H1 (cell line): ENCODE data around the gene STIM2. TPM values are rescaled to one million over a fixed set of nuclear protein-coding genes. Genes with fewer than 3 reads are reported as not detected.

ENCODE experiments used
- CTCF ChIA-PET: fragments of 300-600 bp; sonication (Branson Sonifier 250); formaldehyde crosslinking; loops from one replicate; lab custom pipeline; 2021; ENCODE audit not compliant: partially characterized antibody; lab: Charles Lee
- POLR2A ChIA-PET: fragments of 300-600 bp; sonication (Branson Sonifier 250); formaldehyde crosslinking; loops from one replicate; lab custom pipeline; 2021; ENCODE audit warnings: inconsistent platforms; ENCODE audit not compliant: partially characterized antibody; lab: Charles Lee
- DNase-seq, 2 experiments: peaks; one replicate each; pipeline versions ENCODE4 v3.0.0 to v3.0.0-alpha.2; 2010 to 2022; ENCODE audit warnings: low spot score in 2 of 2, low read depth in 1 of 2, mixed read lengths in 1 of 2
- FAIRE-seq: peaks from 2 replicates; lab custom pipeline; 2011; peaks lifted over from hg19 to GRCh38; lab: Jason Lieb, UNC
- H2AFZ ChIP-seq: 2 replicates; pipeline ENCODE4 v1.8.1; 2012; ENCODE audit warnings: low read length, inconsistent platforms
- H2AK5ac ChIP-seq: 2 replicates; pipeline ENCODE4 v1.6.1; 2013; ENCODE audit warnings: low read depth, low read length
- H2BK120ac ChIP-seq: replicated peaks from 2 replicates; pipeline ENCODE3; 2013; ENCODE audit warnings: low read depth, low read length, inconsistent platforms
- H2BK12ac ChIP-seq: 2 replicates; pipeline ENCODE4 v1.6.1; 2013; ENCODE audit warnings: low read depth, low read length
- H2BK15ac ChIP-seq: 2 replicates; pipeline ENCODE4 v1.6.1; 2013; ENCODE audit warnings: low read length
- H2BK20ac ChIP-seq: 2 replicates; pipeline ENCODE4 v1.6.1; 2013; ENCODE audit warnings: low read length
- H2BK5ac ChIP-seq: 2 replicates; pipeline ENCODE4 v1.6.1; 2013; ENCODE audit warnings: low read depth, low read length
- H3K14ac ChIP-seq: 2 replicates; pipeline ENCODE4 v1.6.1; 2013; ENCODE audit warnings: inconsistent platforms; ENCODE audit not compliant: insufficient read length
- H3K18ac ChIP-seq: 2 replicates; pipeline ENCODE4 v1.6.1; 2013; ENCODE audit warnings: low read length; ENCODE audit errors: extremely low read depth
- H3K23ac ChIP-seq: 2 replicates; pipeline ENCODE4 v1.6.1; 2013; ENCODE audit warnings: inconsistent platforms; ENCODE audit not compliant: insufficient read length
- H3K23me2 ChIP-seq: 2 replicates; pipeline ENCODE4 v1.6.1; 2013; ENCODE audit warnings: low read depth, low read length
- H3K27ac ChIP-seq: 2 replicates; pipeline ENCODE4 v1.6.1; 2011; ENCODE audit warnings: low read depth, low read length, inconsistent platforms
- H3K27me3 ChIP-seq, 4 experiments: replicated peaks in 1 of 4; 1 replicate in 1 of 4; 2 replicates in 3 of 4; pipeline versions ENCODE4 v1.6.1 to v1.8.1; 2011 to 2013; ENCODE audit warnings: low read length in 3 of 4, mild to moderate bottlenecking in 3 of 4, inconsistent platforms in 2 of 4, mixed read lengths in 2 of 4, moderate library complexity in 1 of 4; ENCODE audit not compliant: control insufficient read depth in 3 of 4, insufficient read depth in 3 of 4; ENCODE audit errors: extremely low read depth in 1 of 4
- H3K36me3 ChIP-seq, 4 experiments: 2 replicates each; pipeline versions ENCODE4 v1.6.1 to v1.8.1; 2011 to 2013; ENCODE audit warnings: mild to moderate bottlenecking in 4 of 4, low read length in 3 of 4, moderate library complexity in 2 of 4, control low read depth in 1 of 4, inconsistent platforms in 1 of 4; ENCODE audit not compliant: insufficient read depth in 4 of 4, control insufficient read depth in 2 of 4
- H3K4ac ChIP-seq: replicated peaks from 2 replicates; pipeline ENCODE3; 2013; ENCODE audit warnings: low read length, low read depth, mixed read lengths, inconsistent platforms; ENCODE audit not compliant: insufficient read length
- H3K4me1 ChIP-seq, 4 experiments: replicated peaks in 1 of 4; 1 replicate in 1 of 4; 2 replicates in 3 of 4; pipeline versions ENCODE4 v1.6.1 to v1.8.1; 2011 to 2013; ENCODE audit warnings: low read length in 3 of 4, inconsistent platforms in 2 of 4, mixed read lengths in 1 of 4; ENCODE audit not compliant: insufficient read depth in 4 of 4, control insufficient read depth in 3 of 4
- H3K4me2 ChIP-seq, 2 experiments: 2 replicates each; pipeline versions ENCODE4 v1.6.1 to v1.8.1; 2011 to 2013; ENCODE audit warnings: low read depth in 2 of 2, low read length in 2 of 2, control low read depth in 1 of 2, inconsistent platforms in 1 of 2, mild to moderate bottlenecking in 1 of 2; ENCODE audit not compliant: insufficient read depth in 1 of 2
- H3K4me3 ChIP-seq, 4 experiments: fragments of 200-600, 300-600 bp in 1 of 4; sonication (generic), shearing (Covaris generic), sonication (Bioruptor Twin) in 1 of 4; 2 replicates each; pipeline versions ENCODE4 v1.5.1 to v1.8.1; 2011 to 2016; ENCODE audit warnings: low read length in 4 of 4, low read depth in 3 of 4, control low read depth in 2 of 4, inconsistent platforms in 2 of 4, mild to moderate bottlenecking in 2 of 4, mixed read lengths in 1 of 4, moderate library complexity in 1 of 4; ENCODE audit not compliant: insufficient read depth in 2 of 4; ENCODE audit errors: extremely low read depth in 1 of 4
- H3K56ac ChIP-seq: replicated peaks from 2 replicates; pipeline ENCODE3; 2013; ENCODE audit warnings: low read depth, mild to moderate bottlenecking, mixed read lengths, low read length, inconsistent platforms; ENCODE audit not compliant: insufficient read length
- H3K79me1 ChIP-seq: 2 replicates; pipeline ENCODE4 v1.6.1; 2013; ENCODE audit warnings: low read depth, low read length, control low read depth
- H3K79me2 ChIP-seq, 2 experiments: 2 replicates each; pipeline versions ENCODE4 v1.6.1 to v1.8.1; 2012 to 2013; ENCODE audit warnings: low read length in 2 of 2, mild to moderate bottlenecking in 2 of 2, inconsistent platforms in 1 of 2; ENCODE audit not compliant: insufficient read depth in 2 of 2, control insufficient read depth in 1 of 2
- H3K9ac ChIP-seq, 4 experiments: replicated peaks in 1 of 4; 1 replicate in 1 of 4; 2 replicates in 3 of 4; pipeline versions ENCODE4 v1.6.1 to v1.8.1; 2011 to 2013; ENCODE audit warnings: low read depth in 3 of 4, low read length in 3 of 4, control low read depth in 2 of 4, mild to moderate bottlenecking in 2 of 4, moderate library complexity in 2 of 4, inconsistent platforms in 1 of 4; ENCODE audit errors: extremely low read depth in 1 of 4
- H3K9me3 ChIP-seq, 2 experiments: 2 replicates each; pipeline versions ENCODE4 v1.6.1 to v1.8.1; 2012 to 2013; ENCODE audit warnings: mild to moderate bottlenecking in 2 of 2, moderate library complexity in 2 of 2, control low read depth in 1 of 2, inconsistent platforms in 1 of 2, low read depth in 1 of 2, low read length in 1 of 2, mixed read lengths in 1 of 2; ENCODE audit not compliant: insufficient read depth in 2 of 2
- H4K20me1 ChIP-seq, 2 experiments: replicated peaks in 1 of 2; 2 replicates each; pipeline versions ENCODE3 to v1.8.1; 2011 to 2013; ENCODE audit warnings: inconsistent platforms in 2 of 2, low read length in 2 of 2, mild to moderate bottlenecking in 1 of 2; ENCODE audit not compliant: insufficient read depth in 2 of 2, control insufficient read depth in 1 of 2
- H4K5ac ChIP-seq: 2 replicates; pipeline ENCODE4 v1.6.1; 2013; ENCODE audit warnings: low read length, low read depth, mixed read lengths, inconsistent platforms; ENCODE audit not compliant: insufficient read length
- H4K8ac ChIP-seq: 2 replicates; pipeline ENCODE4 v1.8.0; 2013; ENCODE audit warnings: mild to moderate bottlenecking, moderate library complexity, low read length, inconsistent platforms; ENCODE audit not compliant: insufficient read depth; ENCODE audit errors: extremely low read depth
- H4K91ac ChIP-seq: replicated peaks from 2 replicates; pipeline ENCODE3; 2013; ENCODE audit warnings: low read length, mixed read lengths, inconsistent platforms; ENCODE audit not compliant: insufficient read length
- BACH1 ChIP-seq: IDR thresholded peaks from 2 replicates; pipeline ENCODE4 v1.6.1; 2012; ENCODE audit warnings: low read length, improper control_type of control experiment
- EP300 ChIP-seq, 2 experiments: IDR thresholded peaks; 1 replicate in 1 of 2; 2 replicates in 1 of 2; pipeline ENCODE4 v1.6.1; 2011 to 2012; ENCODE audit warnings: low read depth in 2 of 2, low read length in 2 of 2, mild to moderate bottlenecking in 2 of 2, borderline replicate concordance in 1 of 2, inconsistent platforms in 1 of 2, moderate library complexity in 1 of 2
- GABPA ChIP-seq: IDR thresholded peaks from 2 replicates; pipeline ENCODE4 v1.6.1; 2011; ENCODE audit warnings: mild to moderate bottlenecking, low read length, moderate library complexity, borderline replicate concordance; ENCODE audit not compliant: insufficient read depth
- GTF2F1 ChIP-seq: IDR thresholded peaks from 2 replicates; pipeline ENCODE4 v1.6.1; 2012; ENCODE audit warnings: low read depth, low read length, improper control_type of control experiment, borderline replicate concordance
- JUN ChIP-seq: IDR thresholded peaks from 2 replicates; pipeline ENCODE4 v1.6.1; 2011; ENCODE audit warnings: low read depth, mild to moderate bottlenecking, improper control_type of control experiment, low read length
- KDM5A ChIP-seq: fragments of 200-600 bp; IDR thresholded peaks from 2 replicates; pipeline ENCODE4 v1.7.1; 2012; ENCODE audit warnings: mild to moderate bottlenecking, low read length, inconsistent platforms, mixed read lengths
- MAFK ChIP-seq: IDR thresholded peaks from 2 replicates; pipeline ENCODE4 v1.6.1; 2012; ENCODE audit warnings: low read depth, mild to moderate bottlenecking, improper control_type of control experiment, low read length
- PHF8 ChIP-seq: fragments of 200-600 bp; sonication (generic); conservative IDR thresholded peaks from 2 replicates; pipeline ENCODE4 v1.7.1; 2012; ENCODE audit warnings: low read depth, mild to moderate bottlenecking, inconsistent platforms, low read length, moderate library complexity
- SP1 ChIP-seq: IDR thresholded peaks from 2 replicates; pipeline ENCODE4 v1.6.1; 2011; ENCODE audit warnings: low read depth, low read length
- WGBS, 2 experiments: shearing (Covaris generic) in 1 of 2; methylation state at CpG; one replicate each; pipeline versions ENCODE4 v1.1.6 to v1.1.7; 2013 to 2015; ENCODE audit warnings: low lambda C conversion rate in 2 of 2, mixed read lengths in 2 of 2, inconsistent platforms in 1 of 2, low coverage in 1 of 2, missing lambda C conversion rate in 1 of 2; ENCODE audit not compliant: insufficient replicate concordance in 2 of 2, insufficient coverage in 1 of 2, insufficient read length in 1 of 2; ENCODE audit errors: extremely low coverage in 1 of 2, missing lambda C conversion rate in 1 of 2; 5-methylcytosine and 5-hydroxymethylcytosine counted together
- polyA plus RNA-seq, 7 experiments: library from polyadenylated mRNA; depleted of rRNA in 3 of 7; stranded (reverse) in 5 of 7; unstranded in 2 of 7; fragments of >200 nt in 5 of 7; fragments of 200-250 nt in 2 of 7; gene quantifications; 1 replicate in 5 of 7; 2 replicates in 1 of 7; 4 replicates in 1 of 7; pipeline versions ENCODE4 v1.2.1 to v1.2.3, GENCODE V29; 2011 to 2013; ENCODE audit warnings: missing spikeins in 2 of 7, mixed read lengths in 2 of 7
- total RNA-seq: library from RNA; stranded (reverse); fragmentation: NEBNext Ultra II Directional; extraction: Animal tissue kit (Norgen Biotek cat#: 25700); gene quantifications from 2 replicates; pipeline ENCODE4 v1.2.1, GENCODE V29; 2021
- TF ChIP-seq, protein P1 (sequence below), 3 experiments: IDR thresholded peaks; 1 replicate in 2 of 3; 2 replicates in 1 of 3; pipeline versions ENCODE4 v1.5.1 to v1.6.1; 2011; ENCODE audit warnings: low read length in 3 of 3, mild to moderate bottlenecking in 3 of 3, inconsistent platforms in 2 of 3, low read depth in 1 of 3, moderate library complexity in 1 of 3; ENCODE audit not compliant: insufficient read depth in 1 of 3; ENCODE audit errors: control extremely low read depth in 1 of 3

STIM2 gene
- total and polyA plus RNA-seq, 2 of the 8 experiments (the other 6 are each of a cell fraction or from before 2014, with no cell fraction given) = 22.9 to 23.0 TPM

- no peak for DNase-seq
- Histone ChIP-seq H2BK5ac (no peak overlapping the region), H2BK120ac (no peak overlapping the region), H3K36me3 (no peaks in the 10 kb centered on the region), H4K20me1 (no peaks in the 10 kb centered on the region), H4K8ac (no peak overlapping the region), H3K4me2 (no peak overlapping the region), H3K4ac (no peak overlapping the region), H3K4me1 (peaks cover 2 to 10% (median 8%) of the 10 kb centered on the region in 4 experiments), H2BK12ac (0 out of 2 replicates have a peak overlapping the region, but pooled peaks have one; percentile 17), H3K56ac (no peak overlapping the region), H3K79me1 (no peaks in the 10 kb centered on the region), H3K23ac (no peak overlapping the region), H3K4me3 (no peak overlapping the region), H3K27me3 (no peaks in the 10 kb centered on the region), H2AFZ (no peak overlapping the region), H4K91ac (no peak overlapping the region), H3K9me3 (no peaks in the 10 kb centered on the region), H2BK15ac (no peak overlapping the region), H3K23me2 (peaks cover 15% of the 10 kb centered on the region), H3K18ac (no peak overlapping the region; the same call in 1 of the 2 replicates), H4K5ac (no peak overlapping the region), H3K14ac (no peak overlapping the region), H2AK5ac (no peak overlapping the region)
- CTCF ChIA-PET = interaction anchor here (0.7 to 1.5 kb wide), 3 partner anchors 21 to 155 kb away, joined by 3 to 6 read pairs (median 5); no protein-coding TSS in a partner anchor
- FAIRE-seq = no peak
- 78% methylated on average over 6 of the region's 6 CpGs; no CpG with 5 or more reads in 1 of the 2 experiments for WGBS, 2 experiments
- TF ChIP-seq KDM5A (no peak), PHF8 (no peak), MAFK (no peak), JUN (no peak), GABPA (no peak), EP300 (IDR thresholded peaks at IDR 0.05; ENCODE audit: borderline replicate concordance in 1 of 2, low read depth in 2 of 2, low read length in 2 of 2) (no peak), BACH1 (no peak), GTF2F1 (no peak), SP1 (no peak)
- TF ChIP-seq, protein P1, sequence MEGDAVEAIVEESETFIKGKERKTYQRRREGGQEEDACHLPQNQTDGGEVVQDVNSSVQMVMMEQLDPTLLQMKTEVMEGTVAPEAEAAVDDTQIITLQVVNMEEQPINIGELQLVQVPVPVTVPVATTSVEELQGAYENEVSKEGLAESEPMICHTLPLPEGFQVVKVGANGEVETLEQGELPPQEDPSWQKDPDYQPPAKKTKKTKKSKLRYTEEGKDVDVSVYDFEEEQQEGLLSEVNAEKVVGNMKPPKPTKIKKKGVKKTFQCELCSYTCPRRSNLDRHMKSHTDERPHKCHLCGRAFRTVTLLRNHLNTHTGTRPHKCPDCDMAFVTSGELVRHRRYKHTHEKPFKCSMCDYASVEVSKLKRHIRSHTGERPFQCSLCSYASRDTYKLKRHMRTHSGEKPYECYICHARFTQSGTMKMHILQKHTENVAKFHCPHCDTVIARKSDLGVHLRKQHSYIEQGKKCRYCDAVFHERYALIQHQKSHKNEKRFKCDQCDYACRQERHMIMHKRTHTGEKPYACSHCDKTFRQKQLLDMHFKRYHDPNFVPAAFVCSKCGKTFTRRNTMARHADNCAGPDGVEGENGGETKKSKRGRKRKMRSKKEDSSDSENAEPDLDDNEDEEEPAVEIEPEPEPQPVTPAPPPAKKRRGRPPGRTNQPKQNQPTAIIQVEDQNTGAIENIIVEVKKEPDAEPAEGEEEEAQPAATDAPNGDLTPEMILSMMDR (IDR thresholded peaks at IDR 0.05; ENCODE audit: control extremely low read depth in 1 of 3, insufficient read depth in 1 of 3, low read depth in 1 of 3, low read length in 3 of 3) = no peak
- TF ChIP-seq, all 59 proteins: peak for 0
- H2BK20ac ChIP-seq = no peak overlapping the region
- no peaks in the 10 kb centered on the region for H3K79me2 ChIP-seq
- POLR2A ChIA-PET = no interaction called here
- H3K9ac ChIP-seq = no peak overlapping the region
- no peak overlapping the region for H3K27ac ChIP-seq
Measured at GRCh38 chr4:26854701-26855100, 5.9 kb upstream of the STIM2 start.
